Activated CD4-positive, alpha-beta T cell treated with anti-CD3 and anti-CD28 coated beads, Interleukin-2, amount 50 U/mL, for 1 hour (primary cell): Measurements from ENCODE around the gene MIEF1.
A peak's percentile ranks its signal among the peaks of the same experiment; 100 is the strongest.

ENCODE experiments used
- DNase-seq: peaks from one replicate; pipeline ENCODE4 v3.0.0-alpha.2; 2020

MIEF1 gene

DNA sequence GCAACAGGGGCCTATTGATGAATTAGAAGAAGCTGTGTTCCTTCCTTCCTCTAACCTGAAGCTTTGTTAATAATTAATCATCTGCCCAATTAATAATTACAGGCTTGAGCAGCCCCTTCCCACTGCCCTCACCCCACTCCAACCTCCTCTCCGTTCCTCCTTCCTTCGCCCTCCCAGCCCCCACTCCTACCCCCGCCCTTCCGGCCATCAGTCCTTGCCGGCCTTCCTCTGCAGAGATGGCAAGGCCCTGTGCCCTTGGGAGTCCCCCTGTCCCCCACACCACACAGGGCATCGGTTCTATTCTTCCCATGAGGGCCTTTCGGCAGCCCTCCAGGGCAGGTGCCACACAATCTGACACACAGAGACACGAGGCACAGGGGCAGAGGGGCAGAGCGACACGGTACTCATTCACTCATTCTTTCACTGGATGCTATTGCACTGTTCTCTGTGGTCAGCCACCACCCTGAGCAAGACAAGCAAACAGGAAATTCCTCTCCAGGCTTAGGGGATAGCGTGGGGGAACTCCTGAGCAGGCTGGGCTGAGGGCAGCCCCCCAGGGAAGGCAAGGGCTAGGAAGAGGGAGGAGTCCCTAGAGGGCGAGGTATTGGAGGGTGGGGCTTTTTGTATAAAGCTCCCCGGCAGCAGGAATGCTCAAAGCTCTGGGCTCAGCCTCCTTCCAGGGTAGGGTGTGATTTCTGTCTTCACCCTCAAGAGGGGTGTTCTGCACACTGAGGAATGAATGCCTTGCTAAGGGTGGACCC lies 30.5 kb upstream of the MIEF1 start:
- no peak for DNase-seq

DNA sequence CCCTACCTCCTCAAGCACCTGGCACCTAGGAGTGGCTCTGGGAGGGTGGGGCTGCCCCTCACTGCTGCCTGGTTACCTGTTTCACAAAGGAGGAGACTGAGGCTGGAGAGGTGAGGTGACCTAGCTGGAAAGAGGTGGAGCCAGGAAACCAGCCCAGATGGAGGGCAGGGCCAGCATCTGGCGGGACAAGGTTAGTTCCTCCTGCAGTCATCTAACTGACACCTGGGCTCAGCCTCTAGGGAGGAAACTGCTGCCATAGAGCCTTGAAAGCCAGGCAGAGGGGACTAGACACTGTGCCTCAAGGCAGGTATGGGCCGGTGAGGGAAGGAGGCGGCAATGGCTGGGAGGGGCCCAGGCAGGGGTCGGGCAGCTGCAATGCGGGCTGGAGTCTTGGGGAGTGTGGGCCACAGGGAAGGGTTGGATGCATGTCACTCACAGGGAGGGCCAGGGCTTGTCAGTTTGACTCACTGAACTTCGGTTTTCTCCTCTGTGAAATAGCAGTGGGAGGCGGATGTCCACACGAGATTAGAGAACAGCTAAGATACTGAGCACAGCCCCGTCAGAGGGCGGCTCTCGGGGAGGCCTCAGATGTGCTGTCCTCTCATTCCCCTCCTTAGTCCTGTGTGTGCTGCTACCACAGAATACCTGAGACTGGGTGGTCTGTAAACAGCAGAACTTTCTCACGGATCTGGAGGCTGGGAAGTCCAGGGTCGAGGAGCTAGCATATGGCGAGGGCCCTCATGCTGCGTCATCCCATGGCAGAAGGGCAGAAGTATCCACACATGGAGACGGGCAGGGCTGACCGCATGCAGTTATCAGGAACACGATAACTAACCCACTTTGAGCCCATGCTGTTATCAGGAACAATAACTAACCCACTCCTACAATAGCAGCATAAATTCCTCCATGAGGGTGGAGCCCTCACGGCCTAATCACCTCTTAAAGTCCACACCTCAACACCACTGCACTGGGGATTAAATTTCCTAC lies 29.2 kb upstream of the MIEF1 start:
- DNase-seq: no peak

DNA sequence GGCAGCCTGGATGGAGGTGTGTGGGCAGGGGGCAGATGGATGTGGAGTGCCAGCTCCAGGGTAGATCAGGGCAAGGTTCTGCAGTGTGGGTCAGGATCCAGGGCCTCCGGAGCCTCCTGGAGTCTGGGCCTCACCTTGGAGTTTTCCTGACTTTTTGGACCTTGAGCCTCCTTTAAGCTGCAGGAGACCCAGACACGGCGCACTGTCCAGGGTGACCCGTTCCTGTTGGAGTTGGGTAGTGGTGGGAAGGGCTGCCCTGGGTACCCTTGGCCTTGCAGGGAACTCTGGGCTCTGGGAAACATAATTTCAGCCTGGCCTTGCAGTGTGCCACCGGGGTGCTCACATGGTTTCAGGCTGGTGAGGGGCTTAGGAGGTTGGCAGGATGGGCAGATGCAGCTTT lies 28.2 kb upstream of the MIEF1 start:
- DNase-seq: no peak

DNA sequence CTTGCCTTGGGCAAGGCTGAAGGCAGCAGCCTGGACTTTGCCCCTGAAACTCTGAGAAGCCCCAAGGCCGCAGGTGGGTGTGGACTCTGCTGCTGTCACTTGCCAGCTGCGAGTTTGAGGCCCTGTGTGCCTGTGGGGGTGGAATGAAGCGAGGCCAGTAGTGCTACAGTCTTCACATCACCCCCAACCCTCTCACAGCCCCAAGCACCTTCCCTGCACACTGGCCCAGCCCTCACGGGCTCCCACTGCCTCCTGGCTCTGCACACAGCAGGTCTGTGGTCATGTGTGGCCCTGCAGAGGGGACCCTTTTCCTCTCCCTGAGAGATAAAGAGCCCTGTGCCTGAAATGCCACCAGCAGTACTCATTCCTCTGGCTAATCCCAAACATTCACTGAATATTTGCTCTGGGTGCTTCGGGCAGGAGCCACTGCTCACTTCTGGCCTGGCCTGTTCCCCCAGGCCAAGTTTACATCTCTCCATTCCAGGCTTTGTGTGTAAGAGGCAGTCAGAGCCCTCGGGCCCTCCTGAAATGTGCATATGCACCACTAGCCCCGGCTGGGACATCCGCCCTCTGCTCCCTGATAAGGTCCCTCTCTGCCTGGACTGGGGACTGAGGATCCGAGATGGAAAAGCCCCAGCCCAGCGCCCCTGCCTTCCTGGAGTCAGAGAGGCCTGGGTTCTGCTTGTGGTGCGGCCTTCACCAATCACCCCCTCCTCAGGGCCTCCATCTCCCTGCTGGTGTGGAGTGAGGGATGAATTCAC lies 27.6 kb upstream of the MIEF1 start:
- no peak for DNase-seq

DNA sequence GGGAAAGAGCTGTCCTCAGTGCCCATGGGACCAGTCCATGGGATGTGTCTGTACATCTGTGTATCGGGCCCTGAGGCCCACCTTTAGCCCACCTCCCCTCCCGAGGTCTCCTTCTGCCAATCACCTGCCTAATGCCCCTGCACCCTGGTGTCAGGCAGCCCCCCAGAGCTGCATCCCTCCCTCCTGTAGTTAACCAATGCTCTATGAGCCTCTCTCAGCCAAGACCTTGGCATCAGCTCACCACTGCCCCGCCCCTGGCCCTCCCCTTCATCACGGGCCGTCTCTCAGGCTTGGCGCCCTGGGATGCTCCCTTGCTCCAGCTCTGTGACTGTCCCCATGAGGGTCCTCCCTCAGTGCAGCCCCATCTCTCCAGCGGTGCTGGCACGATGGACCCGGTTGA lies 26.8 kb upstream of the MIEF1 start:
- DNase-seq: no peak

DNA sequence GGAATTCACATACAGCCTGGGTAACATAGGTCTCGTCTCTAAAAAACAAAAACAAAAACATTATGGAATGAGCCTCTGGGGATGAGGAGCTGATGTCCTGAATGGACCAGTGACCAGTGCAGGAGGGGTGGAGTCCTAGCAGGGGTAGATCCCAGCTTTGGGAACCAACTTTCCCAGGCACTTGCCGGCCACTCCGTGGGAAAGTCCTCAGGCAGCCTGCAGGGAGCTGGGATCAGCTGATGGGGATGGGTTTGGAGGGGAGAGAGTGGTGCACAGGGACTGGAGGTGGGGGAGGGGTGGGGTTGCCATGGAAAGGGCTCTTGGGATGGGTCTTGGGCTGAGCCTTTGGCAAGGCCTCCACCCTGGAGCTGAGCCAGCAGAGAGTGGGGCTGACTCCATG lies 26.2 kb upstream of the MIEF1 start:
- DNase-seq: no peak

DNA sequence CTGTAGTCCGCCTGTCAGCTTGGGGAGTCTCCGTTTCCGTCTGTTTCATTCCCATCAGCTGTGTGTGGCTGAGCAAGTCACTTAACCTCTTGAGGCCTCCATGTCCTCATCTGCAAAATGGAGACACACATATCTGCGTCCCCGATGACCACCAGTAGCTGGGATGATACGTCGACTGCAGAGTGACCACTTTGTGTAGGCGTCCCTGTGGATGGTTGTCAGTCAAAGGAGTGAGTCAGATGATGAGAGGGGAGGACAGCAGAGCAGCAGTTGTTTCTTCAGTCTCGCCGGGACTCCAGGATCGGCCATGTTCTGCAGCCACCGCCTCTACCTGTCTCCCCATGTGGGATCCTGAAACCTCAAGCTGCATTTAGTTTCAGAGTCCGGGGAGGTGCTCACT lies 25.4 kb upstream of the MIEF1 start:
- no peak for DNase-seq

DNA sequence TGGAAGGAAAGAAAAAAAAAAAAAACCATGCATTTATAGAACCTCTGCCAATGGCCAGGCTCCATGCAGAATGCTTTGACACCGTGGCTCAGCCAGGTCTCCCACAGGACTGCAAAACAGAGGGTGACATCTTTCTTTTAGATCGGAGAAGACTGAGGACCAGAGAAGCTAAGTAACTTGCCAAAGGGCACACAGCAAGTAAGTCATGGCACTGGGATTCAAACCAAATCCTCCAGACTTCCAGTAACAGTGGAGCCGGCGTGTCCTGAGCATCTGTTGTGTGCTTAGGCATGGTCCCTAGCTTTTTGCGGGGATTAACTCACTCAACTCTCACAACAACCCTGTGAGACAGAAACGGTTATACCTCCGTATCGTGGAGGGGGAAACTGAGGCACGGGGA lies 24.5 kb upstream of the MIEF1 start:
- no peak for DNase-seq

DNA sequence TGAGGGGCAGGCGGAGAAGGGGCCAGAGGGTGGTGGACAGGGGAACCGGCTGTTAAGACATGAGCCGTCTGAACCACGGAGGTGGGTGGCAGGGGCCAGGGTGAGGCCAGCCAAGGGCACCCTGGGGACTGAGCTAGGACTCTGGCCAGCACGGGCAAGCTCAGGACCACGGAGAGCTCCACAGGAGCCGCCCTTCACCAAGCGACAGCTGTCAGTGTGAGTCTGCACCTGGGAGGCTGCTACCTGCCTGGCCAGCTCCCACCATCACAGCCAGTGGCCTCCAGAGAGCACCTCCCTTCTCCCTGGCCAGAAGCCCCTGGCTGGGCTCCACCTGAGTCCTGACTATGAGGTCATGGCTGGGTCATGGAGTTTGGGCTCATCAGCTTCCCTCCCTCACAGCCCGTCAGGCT lies 23.6 kb upstream of the MIEF1 start:
- peak; percentile 24 for DNase-seq

DNA sequence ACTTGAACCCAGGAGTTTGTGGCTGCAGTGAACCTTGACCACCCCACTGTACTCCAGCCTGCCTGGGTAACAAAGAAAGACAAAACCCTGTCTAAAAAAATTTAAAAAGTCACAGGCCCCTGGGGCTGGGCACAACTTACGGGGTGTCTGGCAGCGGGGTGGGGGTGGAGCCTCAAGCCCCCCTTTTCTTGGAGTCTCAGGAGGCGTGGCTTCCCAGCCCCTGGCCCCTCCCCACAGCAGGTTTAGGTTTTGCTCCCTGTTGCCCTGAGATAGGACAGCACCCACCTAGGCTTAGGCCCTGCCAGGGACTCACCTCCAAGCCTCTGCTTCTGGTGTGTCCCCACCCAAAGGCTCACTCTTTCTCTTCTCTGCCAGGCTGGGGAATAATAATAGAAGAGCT lies 22.8 kb upstream of the MIEF1 start:
- DNase-seq: no peak

DNA sequence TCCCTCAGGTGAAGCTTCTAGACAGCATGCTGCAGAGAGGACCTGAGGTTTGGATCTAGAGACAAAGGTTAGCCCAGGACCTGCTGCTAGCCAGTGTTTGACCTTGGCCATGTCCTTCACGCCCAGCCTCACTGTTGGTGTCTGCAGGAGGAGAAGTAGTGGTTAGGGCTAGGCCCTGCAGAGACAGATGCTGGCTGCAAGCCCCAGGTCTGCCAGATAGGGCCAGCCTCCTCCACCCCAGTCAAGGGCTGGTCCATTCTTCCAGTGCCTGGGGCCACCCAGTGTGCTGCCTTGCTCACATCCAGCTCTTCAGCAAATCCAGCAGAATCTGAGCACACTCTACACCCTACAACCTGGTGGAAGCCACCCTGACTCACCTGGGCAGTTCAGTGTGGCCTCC lies 21.5 kb upstream of the MIEF1 start:
- DNase-seq: no peak

DNA sequence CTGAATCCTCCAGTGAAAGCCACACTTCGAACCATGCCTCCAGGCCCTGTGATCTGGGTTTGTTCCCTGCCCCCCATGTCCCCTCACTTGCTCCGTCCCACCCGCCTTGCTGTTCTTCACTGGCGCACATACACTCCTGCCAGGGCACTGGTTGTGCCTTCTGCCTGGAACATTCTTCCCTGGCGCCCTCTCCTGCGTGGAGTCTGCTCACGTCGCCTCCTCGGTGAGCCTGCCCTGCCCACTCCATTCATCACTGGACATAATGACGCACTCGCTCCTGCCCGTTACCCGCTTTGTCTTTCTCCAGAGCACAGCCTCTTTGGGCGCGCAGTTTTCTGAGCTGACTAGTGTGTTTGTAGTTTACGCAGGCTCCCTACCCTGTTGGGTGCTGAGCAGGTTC lies 21.0 kb upstream of the MIEF1 start:
- DNase-seq: no peak

DNA sequence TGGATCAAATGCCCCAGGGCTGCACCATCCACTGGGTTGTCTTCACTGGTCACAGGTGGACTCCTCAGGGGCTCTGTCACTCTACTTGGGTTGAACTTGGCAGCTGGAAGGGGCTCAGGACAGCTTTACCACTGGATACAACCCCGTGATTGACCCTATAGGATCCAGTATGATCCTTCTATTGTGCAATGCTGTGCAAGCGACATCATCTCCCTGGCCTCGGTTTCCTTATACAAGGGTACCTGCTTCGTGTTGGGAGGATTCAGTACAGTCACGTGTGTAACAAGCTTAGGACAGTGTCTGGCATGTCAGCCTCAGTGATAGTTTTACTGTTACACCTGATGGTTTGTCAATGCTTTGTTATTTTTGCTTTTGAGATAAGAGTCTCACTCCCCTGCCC lies 20.5 kb upstream of the MIEF1 start:
- DNase-seq: no peak

DNA sequence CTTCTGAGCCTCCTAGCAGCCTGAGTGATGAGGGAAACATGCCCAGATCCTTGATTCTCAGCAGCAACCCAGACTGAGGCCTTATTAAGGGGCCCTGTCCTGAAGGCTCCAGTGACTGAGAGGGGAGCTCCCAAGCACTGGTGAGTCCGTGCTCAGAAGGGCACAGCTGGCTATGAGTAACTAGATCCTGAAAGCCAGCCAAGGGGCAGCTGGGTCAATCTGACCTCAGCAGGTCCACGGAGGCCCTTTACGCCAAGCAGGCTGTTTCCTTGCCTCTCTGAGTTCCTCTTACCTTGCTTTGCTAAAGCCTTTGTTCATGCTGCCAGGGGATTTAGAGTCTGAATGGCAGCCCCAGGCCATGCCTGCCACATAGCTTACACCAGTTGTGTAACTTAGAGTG lies 19.3 kb upstream of the MIEF1 start:
- DNase-seq: no peak

DNA sequence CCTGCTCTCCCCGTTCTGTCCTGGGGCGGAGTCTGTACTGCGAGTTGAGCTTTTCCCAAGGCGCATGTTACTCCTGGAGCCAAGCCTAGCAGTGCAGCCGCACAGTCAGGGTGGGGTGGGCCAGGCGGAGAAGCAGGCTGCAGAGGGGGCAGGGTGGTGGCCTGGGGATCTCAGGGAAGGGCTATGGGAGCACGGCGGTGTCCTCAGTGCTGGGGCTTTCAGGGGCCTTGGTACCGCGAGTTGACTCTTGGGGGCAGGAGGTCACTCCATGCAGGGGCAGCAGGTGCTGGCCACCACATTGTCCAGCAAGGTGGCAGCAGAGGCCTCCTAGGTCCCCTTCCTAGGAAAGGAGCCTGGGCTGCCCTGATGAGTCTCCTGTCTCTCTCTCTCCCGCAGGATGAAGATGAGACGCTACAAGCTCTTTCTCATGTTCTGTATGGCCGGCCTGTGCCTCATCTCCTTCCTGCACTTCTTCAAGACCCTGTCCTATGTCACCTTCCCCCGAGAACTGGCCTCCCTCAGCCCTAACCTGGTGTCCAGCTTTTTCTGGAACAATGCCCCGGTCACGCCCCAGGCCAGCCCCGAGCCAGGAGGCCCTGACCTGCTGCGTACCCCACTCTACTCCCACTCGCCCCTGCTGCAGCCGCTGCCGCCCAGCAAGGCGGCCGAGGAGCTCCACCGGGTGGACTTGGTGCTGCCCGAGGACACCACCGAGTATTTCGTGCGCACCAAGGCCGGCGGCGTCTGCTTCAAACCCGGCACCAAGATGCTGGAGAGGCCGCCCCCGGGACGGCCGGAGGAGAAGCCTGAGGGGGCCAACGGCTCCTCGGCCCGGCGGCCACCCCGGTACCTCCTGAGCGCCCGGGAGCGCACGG lies 14.9 kb upstream of the MIEF1 start:
- no peak for DNase-seq

DNA sequence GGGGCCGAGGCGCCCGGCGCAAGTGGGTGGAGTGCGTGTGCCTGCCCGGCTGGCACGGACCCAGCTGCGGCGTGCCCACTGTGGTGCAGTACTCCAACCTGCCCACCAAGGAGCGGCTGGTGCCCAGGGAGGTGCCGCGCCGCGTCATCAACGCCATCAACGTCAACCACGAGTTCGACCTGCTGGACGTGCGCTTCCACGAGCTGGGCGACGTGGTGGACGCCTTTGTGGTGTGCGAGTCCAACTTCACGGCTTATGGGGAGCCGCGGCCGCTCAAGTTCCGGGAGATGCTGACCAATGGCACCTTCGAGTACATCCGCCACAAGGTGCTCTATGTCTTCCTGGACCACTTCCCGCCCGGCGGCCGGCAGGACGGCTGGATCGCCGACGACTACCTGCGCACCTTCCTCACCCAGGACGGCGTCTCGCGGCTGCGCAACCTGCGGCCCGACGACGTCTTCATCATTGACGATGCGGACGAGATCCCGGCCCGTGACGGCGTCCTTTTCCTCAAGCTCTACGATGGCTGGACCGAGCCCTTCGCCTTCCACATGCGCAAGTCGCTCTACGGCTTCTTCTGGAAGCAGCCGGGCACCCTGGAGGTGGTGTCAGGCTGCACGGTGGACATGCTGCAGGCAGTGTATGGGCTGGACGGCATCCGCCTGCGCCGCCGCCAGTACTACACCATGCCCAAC lies 14.1 kb upstream of the MIEF1 start:
- DNase-seq: no peak

DNA sequence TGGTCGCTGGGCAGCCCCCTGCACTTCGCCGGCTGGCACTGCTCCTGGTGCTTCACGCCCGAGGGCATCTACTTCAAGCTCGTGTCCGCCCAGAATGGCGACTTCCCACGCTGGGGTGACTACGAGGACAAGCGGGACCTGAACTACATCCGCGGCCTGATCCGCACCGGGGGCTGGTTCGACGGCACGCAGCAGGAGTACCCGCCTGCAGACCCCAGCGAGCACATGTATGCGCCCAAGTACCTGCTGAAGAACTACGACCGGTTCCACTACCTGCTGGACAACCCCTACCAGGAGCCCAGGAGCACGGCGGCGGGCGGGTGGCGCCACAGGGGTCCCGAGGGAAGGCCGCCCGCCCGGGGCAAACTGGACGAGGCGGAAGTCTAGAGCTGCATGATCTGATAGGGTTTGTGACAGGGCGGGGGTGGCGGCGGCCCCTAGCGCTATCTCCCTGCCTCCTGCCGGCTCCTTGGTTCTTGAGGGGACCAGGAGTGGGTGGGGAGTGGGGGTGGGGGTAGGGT lies 13.5 kb upstream of the MIEF1 start:
- no peak for DNase-seq

DNA sequence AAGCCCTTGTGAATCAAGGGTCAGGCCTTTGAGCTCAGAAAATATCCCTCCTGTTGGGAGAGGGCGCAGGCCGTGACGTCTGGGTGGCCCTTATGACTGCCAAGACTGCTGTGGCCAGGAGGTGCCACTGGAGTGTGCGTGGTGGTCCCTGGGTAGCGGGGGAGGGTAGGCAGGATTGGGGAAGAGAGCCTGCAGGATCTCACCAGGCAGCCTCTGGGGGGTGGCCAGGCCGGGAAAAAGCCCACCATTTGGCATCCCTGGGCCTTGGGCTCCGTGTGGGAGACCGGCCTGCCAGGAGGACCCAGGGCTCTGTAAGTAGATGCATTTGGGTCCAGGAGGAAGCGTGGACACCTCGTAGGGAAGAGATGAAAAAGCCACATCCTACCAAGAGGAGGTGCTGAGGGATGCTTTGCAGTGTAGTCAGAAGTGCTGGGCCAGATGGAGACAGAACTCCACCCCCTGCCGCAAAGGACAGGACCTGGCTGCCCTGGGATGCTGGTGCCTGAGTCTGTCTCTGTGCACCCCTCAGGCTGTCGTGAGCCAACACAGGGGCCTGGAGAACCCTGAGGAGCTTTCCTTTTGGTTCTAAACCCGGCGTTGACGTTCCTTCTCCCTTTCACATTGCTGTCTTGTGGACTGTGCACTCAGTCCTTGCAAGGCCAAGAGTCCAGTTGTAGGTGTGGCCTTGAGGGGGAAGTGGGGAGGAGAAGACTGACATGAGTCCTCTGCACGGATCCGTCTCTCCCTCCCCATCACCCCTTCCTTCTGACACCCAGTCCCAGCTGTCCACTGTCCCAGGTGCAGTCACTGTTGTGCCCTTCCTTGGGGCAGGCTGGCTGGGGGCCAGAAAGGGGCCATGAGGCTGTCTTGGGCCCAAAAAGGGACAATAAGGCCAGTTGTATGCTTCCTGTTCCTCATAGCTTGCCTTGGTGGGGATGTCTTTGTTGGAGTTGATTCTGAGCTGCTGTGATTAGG lies 12.7 kb upstream of the MIEF1 start:
- no peak for DNase-seq

DNA sequence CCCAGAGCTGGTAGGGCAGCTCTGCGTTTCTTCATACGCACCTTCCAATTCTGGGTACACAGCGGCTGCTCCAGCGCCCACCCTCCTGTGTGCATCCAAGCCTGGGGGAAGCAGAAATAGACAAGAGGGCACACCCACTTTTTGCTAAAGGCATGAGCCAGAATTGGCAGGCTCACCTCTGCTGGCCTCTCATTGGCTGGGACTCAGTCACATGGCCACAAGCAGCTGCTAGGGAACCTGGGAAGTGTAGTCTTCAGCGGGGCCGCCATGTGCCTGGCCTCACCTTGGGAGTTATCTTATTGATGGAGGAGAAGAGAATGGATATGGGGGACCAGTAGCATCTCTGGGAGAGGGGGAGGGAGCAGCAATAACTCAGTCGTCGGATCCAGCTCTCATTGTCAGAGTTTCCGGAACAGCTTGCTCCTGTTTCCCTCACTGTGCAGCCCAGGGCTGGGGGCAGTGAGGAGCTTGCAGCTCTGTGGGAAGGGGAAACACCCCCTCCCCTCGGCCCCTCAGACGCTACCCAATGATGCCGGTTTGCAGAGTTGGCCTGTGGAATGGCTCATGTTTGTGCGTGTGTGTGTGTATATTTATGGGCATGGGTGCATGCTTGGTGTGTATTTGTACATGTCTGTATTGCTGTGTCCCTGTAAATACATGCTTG lies 11.8 kb upstream of the MIEF1 start:
- peak; percentile 77 for DNase-seq
